Stimulated activated CD8-positive, alpha-beta memory T cell treated with anti-CD3 and anti-CD28 coated beads, Interleukin-2, amount 100 ng/mL, for 1 hour (primary cell): ENCODE measurements around the gene TALDO1.

Experiments used
- DNase-seq, 2 donors: peaks; one replicate each; pipeline ENCODE4 v3.0.0-alpha.2; 2020; ENCODE audit warnings: low read depth in 2 of 2

The TALDO1 gene

DNA sequence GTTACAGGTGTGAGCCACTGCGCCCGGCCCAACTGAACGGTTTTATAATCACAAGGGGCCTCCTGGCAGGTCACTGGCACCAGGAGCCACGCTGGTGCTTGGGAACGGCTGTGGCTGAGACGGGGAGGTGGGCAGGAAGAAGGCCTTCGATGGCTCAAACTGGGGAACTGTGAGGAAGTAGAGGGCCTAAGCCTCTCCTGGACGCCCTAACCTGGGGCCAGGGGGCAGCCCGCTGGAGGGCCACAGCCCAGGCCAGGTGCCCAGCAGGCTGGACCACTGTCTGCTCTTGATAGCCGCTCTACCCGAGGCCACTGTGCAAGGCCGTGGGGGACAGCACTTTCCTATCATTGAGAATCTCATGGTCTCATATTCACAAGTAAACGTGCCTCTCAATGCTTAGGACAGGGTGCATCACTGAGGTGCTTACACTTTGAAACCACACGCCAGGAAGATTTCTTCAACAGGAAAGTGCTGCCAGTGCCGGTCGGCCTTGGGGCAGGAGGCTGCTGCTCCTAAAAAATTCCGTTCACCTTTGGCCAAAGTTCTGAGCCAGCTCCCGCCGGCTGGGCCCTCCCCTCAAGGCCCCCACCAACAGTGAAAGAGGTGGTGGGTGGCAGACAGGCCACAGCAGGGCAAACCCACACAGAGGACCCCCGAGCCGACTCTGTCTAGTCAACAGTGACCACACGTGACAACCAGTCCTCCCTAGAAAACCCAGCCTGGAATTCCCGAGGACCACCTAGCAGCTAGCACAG, 22.8 kb downstream of the TALDO1 start:
- DNase-seq: no peak

DNA sequence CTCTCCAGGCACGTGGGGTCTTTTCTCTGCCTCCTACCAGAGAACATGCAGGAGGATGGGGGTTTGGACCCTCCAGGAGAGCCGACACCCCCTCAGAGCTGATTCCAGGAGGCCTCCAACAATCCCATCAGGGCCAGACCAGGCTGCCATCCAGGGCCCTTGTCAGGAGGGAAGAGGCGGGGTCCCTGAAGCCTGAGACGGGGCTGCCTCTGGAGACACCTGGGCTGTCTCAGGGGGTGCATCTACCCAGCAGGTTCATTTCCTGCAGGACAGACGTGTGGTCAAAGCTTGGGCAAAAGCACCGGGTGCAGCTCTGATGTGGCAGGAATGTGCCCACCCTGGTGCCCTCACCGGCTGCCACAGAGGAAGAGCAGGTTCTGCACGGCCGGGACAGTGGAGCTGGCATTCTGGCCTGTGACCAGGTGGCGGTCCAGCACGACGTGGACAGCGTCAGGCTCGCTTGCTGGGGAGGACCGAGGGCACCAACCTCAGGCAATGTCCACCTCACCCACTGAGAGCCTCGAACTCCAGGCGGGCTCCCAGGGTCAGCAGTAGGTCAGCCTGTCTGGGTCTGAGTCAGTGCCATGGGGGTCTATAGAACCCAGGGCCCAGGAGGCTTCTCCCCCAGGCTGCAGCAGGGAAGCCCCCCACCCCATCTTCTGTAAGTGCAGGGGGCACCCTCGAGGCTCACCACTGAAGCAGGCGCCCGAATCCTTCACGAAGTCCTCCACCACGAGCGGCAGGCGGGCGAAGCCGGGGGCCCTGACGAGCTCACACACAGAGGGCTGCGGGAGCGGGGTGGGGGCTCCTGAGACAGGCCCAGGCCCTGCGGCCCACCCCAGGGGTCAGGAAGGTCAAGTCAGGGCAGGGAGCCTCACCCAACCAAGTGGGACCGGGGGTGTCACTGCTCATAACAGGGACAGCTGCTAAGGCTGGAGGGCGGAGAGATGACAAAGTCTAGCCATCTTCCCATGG, 23.7 kb downstream of the TALDO1 start:
- no peak for DNase-seq

DNA sequence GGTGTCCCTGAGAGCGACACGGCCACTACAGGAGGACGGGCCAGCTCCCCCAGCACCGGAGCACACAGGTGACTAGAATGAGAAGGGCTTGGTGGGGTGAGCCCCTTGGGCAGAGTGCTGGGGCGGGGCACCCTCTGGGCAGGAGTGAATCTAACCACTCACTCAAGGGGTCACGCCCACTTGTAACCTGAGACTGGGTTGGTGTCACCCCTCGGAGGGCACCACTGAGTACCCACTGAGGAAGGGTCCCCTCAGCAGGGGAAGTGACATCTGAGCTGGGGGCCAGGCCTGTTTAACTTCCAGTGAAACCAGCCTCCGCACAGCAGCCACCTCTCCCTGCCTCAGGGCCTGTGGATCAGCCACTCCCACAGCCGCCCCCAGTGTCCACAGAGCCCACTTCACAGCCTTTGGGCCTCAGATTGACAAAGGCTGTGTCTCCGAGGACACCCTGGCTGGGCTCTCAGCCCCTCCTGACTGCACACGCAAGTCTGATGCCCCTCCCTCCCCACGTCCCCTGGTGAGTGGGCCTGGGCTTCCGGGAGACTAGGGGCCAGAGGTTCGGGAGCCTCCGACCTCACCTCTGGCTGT, 24.4 kb downstream of the TALDO1 start:
- no peak for DNase-seq

DNA sequence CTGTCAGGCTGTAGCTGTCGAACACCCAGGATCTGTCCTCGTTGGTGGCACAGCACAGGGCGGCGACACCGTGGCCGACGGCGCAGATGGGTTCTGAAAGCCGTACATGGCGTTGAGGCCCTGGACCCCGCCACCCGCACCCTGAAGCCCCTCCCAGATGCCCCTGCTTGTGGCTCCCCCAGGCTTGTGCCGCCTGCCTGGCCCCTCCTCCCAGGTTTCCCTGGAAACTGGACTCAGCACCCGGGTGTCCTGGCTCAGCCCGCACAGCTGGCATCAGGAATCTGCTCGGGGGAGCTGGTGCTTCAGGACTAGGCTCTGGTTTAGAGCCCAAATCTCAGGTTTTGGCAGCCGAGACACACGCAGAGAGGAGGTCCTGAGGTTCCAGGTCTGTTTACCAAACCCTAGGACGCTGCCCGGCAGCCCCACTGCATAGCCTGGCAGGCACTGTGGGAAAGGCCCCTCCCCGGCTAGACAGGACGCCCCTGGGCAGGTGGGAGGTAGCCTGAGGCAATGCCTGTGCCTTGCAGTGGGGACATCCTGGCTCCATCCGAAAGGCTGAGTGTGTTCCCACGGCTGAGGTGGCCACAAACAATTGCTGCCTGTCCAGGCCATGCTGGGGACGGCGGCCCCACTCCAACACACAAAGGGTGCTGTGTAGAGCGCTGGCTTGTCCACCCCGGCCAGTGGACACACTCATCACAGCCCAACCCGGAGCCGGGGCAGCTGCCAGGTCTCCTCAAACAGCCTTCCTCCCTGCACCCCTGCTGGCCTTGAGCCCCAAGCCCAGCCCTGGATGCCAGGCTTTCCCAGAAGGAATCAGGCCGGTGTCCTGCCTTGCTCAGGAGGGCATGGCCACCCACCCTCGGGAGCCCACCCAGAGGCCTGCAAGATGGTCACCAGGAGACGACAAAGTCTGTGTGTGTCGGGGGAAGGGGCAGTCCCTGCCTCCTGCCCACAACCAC, 25.4 kb downstream of the TALDO1 start:
- DNase-seq: no peak

DNA sequence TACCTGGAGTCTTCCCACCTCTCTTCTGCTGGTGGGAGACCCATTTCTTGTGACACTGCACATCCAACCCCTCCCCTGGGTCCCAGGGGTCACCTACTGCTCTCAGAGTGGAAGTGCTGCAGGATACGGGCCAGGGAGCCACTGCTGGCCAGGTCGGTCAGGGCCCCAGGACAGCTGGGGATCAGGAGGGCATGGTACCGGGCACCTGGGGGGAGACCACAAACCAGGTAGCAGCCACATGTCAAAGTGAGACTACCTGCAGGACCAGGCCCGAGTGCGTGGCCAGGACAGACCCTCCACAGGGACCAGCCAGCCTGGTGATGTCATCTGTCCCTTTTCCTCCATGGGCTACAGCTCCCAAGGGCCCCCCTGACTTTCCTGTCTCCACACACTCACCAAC, 26.2 kb downstream of the TALDO1 start:
- no peak for DNase-seq

DNA sequence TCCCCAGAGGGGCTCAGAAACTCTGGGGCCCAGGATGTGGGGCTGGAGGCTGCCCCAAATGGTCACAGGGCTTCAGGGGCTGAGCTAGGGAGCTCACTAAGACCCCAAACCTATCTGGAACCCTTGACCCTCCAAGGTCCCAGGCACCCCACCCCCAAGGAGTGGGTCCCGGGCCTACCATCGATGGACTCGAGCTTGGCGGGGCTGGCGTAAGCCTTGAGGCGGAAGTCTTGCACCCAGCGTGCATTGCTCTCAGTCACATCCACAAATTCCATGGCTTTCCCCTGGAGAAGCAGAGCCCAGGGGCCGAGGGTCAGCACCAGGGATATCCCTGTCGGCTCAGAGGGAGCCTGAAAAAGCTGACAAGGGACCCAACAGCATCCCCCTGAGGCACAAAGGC, 26.6 kb downstream of the TALDO1 start:
- DNase-seq: no peak

DNA sequence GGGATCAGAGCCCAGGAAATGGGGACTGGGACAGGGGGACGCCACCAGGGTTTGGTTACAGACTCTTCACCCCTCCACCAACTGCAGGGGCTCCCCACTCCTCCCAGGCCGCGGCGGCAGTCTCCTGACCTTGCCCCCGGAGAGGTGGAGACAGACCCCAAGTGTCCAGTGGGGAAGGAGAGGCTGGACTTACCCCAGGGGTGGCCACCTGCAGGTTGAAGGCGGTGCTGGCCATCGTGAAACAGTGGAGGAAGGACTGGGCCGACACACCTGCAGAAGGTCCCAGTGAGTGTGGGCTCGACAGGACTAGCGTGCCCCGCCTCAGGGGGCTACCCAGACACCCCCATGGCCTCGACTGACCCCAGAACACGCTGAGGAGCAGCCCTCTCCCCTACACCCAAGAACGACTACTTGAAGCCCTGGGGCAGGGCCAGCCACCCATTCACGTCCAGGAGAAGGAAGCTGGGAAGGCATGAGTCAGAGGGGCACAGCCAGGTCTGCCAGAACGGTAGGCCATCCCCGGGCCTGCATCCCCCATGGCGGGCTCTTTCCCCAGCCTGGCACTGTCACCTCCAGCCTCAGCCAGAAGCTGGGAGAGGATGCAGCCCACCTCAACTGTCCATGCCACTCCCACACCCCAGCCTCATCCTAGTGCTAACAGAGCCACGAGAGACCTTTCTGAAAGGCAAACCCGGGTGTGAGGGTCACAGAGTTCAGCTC, 27.8 kb downstream of the TALDO1 start:
- no peak for DNase-seq

DNA sequence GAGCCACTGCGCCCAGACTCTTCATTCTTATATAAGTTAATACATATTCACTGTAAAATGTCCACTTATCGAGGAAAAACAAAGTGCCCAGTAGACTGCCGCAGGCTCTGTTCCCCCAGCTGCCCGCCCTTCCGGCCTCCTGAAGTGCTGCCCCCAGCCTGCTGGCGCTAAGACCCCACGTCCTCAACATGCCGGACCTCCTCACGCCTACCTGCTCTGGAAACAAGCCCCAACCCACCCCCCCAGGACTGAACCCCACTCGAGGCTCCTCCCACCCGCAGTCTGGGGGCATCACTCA, 28.9 kb downstream of the TALDO1 start:
- no peak for DNase-seq

DNA sequence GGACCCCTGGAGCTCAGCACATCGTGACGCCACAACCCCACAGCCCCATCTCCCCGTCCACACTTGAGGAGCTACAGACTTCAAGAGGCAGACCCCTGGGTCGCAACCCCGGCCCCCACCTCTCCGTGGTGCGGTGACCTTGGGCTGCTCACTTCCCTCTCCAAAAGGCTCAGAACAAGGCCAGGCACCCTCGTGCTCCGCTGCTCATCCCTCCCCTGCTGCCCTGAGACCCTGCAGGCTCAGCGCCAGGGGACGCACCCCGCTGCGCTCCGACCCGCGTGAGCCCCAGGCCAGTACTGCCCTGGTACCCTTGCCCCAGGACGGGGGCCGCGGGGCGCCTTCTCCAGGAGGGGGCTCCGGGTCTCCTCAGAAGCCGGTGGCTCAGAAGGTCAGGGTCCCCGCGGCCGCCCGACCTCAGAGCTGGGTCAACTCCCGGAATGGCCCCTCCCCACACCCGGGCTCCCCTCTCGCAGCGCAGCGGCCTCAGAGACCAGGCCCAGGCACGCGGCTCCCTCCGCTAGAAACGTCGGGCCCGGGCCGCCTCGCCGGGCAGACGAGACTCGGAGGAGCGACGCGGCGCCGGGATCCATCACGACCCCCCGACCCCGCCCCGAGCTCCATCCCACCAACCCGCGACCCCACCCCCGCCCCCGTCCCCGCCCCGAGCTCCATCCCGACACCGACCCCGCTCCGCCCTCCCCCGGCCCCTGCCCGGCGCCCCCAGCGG, 29.5 kb downstream of the TALDO1 start:
- no peak for DNase-seq

DNA sequence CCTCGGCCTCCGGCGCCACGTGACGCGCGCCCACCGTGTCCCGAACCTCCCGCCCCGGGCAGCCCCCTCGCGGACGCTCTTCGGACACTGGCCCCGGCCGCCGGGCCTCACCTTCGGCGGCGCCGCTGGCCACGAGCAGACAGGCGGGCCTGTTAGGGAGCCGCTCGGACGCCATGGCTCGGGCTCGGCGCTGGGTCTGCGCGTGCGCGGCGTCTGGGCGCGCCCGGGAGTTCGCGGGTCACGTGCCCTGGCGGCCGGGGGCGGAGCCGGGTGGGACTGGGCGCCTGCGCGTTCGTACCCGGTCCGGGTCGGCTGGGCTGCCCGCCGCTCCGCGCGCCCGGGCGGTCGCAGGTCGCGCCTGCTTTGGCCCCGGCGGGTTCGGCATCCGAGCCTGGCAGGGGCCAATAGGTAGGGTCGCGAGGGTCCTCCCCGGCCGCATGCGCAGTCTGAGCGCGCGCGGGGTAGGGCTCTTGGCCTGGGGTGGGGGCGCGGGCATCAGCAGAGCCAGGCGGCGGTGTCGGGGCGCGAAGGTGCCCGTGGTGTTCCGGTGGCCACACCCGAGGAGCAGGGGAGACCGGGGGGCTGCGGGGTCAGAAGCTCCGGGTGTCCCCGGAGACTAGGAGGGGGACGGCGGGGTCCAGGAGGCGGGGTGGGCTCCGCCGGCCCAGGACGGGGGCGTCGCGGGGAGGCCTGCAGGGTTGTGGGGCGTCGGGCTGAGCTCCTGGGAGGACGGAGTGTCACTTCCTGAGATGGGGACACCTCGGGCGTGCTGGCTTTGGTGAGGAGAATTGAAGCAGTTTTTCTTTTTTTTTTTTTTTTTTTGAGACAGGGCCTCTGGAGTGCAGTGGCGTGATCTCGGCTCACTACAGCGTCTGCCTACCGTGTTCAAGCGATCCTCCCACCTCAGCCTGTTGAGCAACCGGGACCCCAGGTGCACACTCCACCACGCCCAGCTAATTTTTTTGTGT, 30.3 kb downstream of the TALDO1 start, which contains the start of gene GATD1:
GATD1 (minus strand) TSS at position 200 of the 968 bp plus-strand sequence; CDS start at position 175, 25 bp downstream.
- DNase-seq: peak; percentile 88 to 90

DNA sequence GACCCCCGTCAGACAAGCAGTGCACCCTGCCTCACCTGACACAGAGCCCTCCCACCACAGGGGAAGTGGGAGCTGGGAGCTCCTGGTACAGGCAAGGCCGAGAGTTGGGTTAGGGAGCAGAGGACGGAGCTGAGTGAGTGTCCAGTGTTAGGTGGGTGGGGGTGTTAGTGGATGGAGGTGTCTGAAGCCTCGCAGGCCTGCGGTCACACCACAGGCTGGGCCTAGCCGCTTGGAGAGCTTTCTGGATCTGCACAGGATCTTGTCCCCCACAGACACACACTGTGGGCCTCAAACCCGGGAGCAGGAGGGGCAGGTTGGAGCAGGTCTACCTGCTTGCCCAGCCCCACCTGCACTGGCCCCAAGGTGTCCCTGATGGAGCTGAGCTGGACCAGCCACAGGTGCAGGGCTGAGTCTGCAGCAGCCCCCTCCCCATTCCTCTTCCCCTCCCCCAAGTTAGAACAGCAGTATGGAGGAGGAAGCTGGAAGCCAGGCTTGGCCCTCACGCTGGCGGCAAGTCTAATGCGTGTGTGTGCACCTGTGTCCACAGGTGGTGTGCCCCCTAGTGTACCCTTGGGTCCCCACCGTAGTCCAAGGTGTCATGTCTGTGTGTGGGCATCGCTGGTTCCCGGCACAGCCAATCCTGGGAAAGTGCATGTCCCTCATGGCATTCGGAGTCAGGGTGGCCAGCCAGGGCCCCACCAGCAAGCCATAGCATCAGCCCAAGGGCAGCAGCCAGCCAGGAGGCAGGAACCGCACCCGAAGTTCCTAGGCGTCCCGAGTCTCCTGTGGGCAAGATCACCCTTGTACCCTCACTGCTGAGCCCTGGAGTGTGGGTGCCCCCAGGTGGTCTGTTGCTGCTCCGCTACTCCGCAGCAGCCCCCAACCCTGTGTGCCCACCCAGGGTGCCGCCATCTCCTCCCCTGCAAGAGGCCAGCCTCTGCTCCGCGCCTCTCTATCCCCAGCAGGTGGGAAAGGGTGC, 32.0 kb downstream of the TALDO1 start:
- no peak for DNase-seq

DNA sequence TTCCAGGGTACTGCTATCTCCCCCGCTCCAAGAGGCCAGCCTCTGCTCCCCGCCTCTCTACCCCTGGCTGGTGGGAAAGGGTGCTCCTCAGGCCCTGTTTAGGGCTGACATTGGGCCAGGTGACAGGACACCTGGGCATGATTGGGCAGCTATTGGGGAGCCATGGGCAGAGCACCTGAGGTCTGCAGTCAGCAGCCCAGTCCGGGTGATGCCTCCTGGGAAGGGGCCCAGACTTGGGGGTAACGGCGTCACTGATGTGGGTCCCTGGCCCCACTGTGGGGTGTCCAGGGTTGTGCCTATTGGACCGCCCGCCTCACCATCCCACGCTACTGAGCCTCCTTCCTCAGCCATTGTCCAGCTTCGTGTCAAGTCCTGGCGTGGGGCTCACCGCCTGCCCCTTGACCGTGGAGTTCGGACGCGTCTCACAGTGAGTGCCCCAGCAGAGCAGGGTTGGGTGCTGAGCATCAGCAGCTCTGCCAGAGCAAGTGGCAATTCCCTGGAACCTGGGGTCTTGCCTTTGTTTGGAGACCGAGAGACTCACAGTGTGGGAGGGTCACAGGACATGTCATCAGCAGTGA, 32.8 kb downstream of the TALDO1 start:
- DNase-seq: no peak

DNA sequence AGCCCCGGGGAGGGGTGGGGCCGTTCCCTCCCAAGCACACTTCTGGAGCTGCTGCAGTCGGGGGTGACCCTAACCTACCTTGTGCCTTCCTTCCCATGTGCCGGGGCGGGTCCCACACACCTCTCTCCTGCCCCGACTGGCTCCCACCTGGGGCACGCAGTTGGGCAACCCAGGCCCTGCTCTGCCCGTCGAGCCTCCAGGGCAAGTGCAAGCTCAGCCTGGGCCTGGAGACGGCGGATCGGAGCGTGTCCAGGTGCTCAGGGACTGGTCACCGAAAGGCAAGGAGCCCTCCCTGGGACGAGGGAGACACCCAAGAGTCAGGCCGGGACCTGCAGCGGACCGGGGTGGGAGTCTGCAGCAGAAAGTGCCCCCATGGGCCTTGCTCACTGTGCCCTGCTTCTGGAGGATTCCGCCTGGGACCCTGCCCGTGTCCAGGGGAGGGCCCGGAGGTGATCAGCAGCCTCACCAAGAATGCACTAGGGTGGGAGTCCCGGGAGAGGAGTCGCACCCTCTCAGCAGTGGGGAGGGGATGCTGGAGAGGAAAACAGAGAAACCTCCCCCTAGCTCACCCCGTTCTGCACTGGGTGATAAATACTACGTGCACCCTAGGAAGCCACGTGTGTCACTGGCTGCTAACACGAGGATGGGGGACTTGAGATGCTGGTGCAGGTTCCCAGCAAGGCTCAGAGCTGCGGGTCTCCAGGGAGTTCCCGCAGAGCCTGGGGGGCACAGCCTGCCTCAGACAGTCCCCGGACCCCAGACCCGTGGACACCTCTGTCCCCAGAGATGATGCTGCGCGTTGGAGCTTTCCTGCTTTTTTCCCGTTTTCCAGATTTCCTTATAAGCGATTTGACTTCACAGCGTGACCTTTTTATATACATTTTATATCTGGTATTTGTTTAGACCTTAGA, 35.3 kb downstream of the TALDO1 start:
- DNase-seq: no peak

DNA sequence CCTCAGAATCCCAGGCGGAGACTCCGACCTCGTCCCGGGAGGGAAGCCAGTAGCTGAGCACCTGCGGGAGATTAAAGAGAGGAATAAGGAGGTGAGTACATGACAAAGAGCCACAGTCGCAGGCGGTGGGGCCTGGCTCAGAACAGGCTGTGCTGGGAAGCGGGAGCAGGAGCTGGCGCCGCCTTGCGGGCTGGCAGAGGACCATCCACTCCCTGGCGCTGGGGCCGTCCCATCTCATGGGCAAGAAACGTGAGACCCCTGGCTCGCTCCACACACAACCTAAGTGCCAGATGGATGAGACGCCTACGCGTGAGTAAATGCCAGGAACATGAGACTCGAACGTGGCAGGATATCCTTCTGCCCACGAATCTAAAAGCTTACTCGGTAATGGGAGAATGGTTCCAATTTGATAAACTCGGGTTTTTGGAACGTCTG, 36.3 kb downstream of the TALDO1 start:
- DNase-seq: no peak

DNA sequence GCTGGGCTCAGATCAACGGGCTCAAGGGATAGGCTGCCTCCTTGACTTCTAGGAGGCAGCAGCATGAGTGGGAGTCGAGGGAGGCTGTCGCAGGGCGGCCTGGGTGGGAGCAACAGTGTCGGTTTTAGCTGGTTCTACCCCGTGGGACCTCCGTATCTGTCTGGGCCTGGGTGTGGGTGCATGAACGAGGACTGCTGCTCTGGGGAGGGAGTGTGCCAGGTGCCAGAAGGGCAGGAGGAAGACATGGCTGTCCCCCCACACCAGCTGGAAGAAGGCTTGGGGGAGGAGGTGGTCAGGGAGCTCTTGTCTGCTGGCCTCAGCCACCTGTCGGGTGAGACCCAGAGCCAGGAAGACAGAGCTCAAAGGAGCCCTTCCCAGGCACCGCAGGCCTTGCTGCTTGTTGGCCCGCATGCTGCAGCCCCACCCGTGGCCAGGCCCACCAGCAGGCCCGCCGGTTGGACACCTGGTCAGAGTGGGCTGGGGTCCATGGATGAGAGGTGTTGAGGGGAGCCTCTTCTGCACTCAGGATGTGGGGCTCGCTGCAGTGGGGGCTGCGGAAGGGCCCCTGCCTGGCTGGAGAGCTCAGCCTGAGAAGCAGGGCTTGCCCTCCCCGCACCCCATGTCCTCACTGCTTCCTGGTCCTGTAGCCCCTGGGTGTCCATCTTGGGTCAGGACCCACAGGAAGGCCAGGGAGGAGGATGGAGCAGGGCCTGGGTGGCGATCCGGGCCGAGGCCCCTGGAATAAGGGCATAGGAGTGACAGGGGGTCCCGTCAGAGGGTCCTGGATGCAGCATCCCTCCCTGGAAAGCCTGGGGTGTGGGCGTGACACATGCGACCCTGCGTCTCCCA, 39.2 kb downstream of the TALDO1 start:
- no peak for DNase-seq
